CD4-positive, alpha-beta T cell (primary cell): ENCODE results near the gene B3GALT2. TPM values are rescaled to one million over a fixed set of nuclear protein-coding genes. Genes with fewer than 3 reads are reported as not detected.

Source experiments
- ATAC-seq: fragments of 200-7000 bp; cut with Tn5 transposase; one replicate; pipeline ENCODE4 v1.10.0; 2022; ENCODE audit warnings: mild to moderate bottlenecking; ENCODE audit not compliant: poor library complexity
- CTCF ChIA-PET: fragments of 350-600 bp; sonication (Branson Sonifier 250); formaldehyde crosslinking; loops from one replicate; lab custom pipeline; 2021; ENCODE audit warnings: antibody characterized with exemption, inconsistent platforms; lab: Charles Lee
- POLR2A ChIA-PET: fragments of 350-600 bp; sonication (Branson Sonifier 250); formaldehyde crosslinking; loops from one replicate; lab custom pipeline; 2021; ENCODE audit warnings: antibody characterized with exemption, inconsistent platforms; lab: Charles Lee
- DNase-seq, 14 experiments: peaks; one replicate each; pipeline ENCODE4 v3.0.0-alpha.2; 2013 to 2020; ENCODE audit warnings: mixed read lengths in 2 of 14
- H3K27ac ChIP-seq, 2 donors: one replicate each; pipeline versions ENCODE4 v1.5.1 to v1.7.0; 2013; ENCODE audit warnings: low read length in 2 of 2, low read depth in 1 of 2, mild to moderate bottlenecking in 1 of 2
- H3K27me3 ChIP-seq, 2 experiments: 1 replicate in 1 of 2; 2 replicates in 1 of 2; pipeline versions ENCODE4 v1.6.1 to v1.7.0; 2013; ENCODE audit warnings: low read length in 2 of 2, control low read depth in 1 of 2, mild to moderate bottlenecking in 1 of 2, moderate library complexity in 1 of 2; ENCODE audit not compliant: insufficient read depth in 2 of 2, control insufficient read depth in 1 of 2
- H3K36me3 ChIP-seq: one replicate; pipeline ENCODE4 v1.6.1; 2013; ENCODE audit warnings: low read length, control low read depth; ENCODE audit not compliant: insufficient read depth
- H3K4me1 ChIP-seq: one replicate; pipeline ENCODE4 v1.6.1; 2013; ENCODE audit warnings: low read length, control low read depth; ENCODE audit not compliant: insufficient read depth
- H3K4me3 ChIP-seq: one replicate; pipeline ENCODE4 v1.5.1; 2013; ENCODE audit warnings: mild to moderate bottlenecking, low read length, moderate library complexity
- H3K9me3 ChIP-seq, 2 experiments: 1 replicate in 1 of 2; 2 replicates in 1 of 2; pipeline versions ENCODE4 v1.6.1 to v1.7.0; 2013; ENCODE audit warnings: low read length in 2 of 2, mild to moderate bottlenecking in 2 of 2, control low read depth in 1 of 2, moderate library complexity in 1 of 2; ENCODE audit not compliant: control insufficient read depth in 1 of 2, insufficient read depth in 1 of 2
- H3K27ac Mint-ChIP-seq: one replicate; pipeline ENCODE4 v1.8.0; 2020; ENCODE audit warnings: mixed read lengths
- H3K27me3 Mint-ChIP-seq: one replicate; pipeline ENCODE4 v1.8.0; 2021; ENCODE audit warnings: mixed read lengths
- H3K36me3 Mint-ChIP-seq: one replicate; pipeline ENCODE4 v1.8.0; 2021; ENCODE audit warnings: low read depth, mixed read lengths
- H3K4me1 Mint-ChIP-seq: one replicate; pipeline ENCODE4 v1.8.0; 2021; ENCODE audit warnings: low read depth, mixed read lengths
- H3K4me3 Mint-ChIP-seq: one replicate; pipeline ENCODE4 v1.8.0; 2020; ENCODE audit warnings: mild to moderate bottlenecking, mixed read lengths
- H3K9me3 Mint-ChIP-seq: one replicate; pipeline ENCODE4 v1.8.0; 2020; ENCODE audit warnings: mixed read lengths
- CTCF ChIP-seq: fragments of 200-600 bp; IDR thresholded peaks from one replicate; pipeline ENCODE4 v1.8.0; 2022; ENCODE audit warnings: antibody characterized with exemption, mild to moderate bottlenecking
- intact Hi-C, 2 experiments: fragments of 100-400 bp; cut with DNase I in 1 of 2; cut with micrococcal nuclease in 1 of 2; formaldehyde crosslinking; loops; one replicate each; pipeline versions ENCODE4 v1.15.1 to v1.9.0; 2023 to 2025; cut with DNase I, micrococcal nuclease
- total RNA-seq, 174 experiments: library from RNA in 2 of 174; stranded (reverse) in 2 of 174; gene quantifications; one replicate each; pipeline ENCODE4 v1.2.3 and lab custom pipeline; 2021 to 2026

The B3GALT2 gene
- total RNA-seq, 2 experiments from 2014 or later: 0.22 to 0.25 TPM

GRCh38 chr1:193229136-193229535 is 42.7 kb upstream of the B3GALT2 start:
- H3K27me3 ChIP-seq: no peaks in the 10 kb centered on the region
- ATAC-seq (no peak), DNase-seq (no peak)
- peaks cover 34% of the 10 kb centered on the region for H3K4me1 Mint-ChIP-seq
- H3K4me3 Mint-ChIP-seq: no peak overlapping the region
- no peak overlapping the region for H3K27ac Mint-ChIP-seq
- no peak overlapping the region for H3K4me3 ChIP-seq
- H3K36me3 ChIP-seq: peaks cover 15% of the 10 kb centered on the region
- intact Hi-C loops: no loop called here
- ChIA-PET POLR2A (no interaction called here), CTCF (no interaction called here)
- H3K27me3 Mint-ChIP-seq: no peaks in the 10 kb centered on the region
- peaks cover 60% of the 10 kb centered on the region for H3K36me3 Mint-ChIP-seq
- TF ChIP-seq CTCF: no peak
- H3K9me3 Mint-ChIP-seq: peaks cover 4% of the 10 kb centered on the region
- no peaks in the 10 kb centered on the region for H3K9me3 ChIP-seq
- H3K4me1 ChIP-seq: no peaks in the 10 kb centered on the region
- no peak overlapping the region for H3K27ac ChIP-seq

- Mint-ChIP-seq H3K9me3 (peaks cover 4% of the 10 kb centered on the region), H3K4me3 (no peak overlapping the region), H3K4me1 (peaks cover 58% of the 10 kb centered on the region), H3K27ac (no peak overlapping the region), H3K27me3 (no peaks in the 10 kb centered on the region), H3K36me3 (peaks cover 80% of the 10 kb centered on the region)
- Histone ChIP-seq H3K4me3 (no peak overlapping the region), H3K27ac (no peak overlapping the region), H3K27me3 (no peaks in the 10 kb centered on the region), H3K9me3 (no peaks in the 10 kb centered on the region), H3K36me3 (peaks cover 7% of the 10 kb centered on the region), H3K4me1 (no peaks in the 10 kb centered on the region)
- ChIA-PET POLR2A (interaction anchor here (0.7 kb wide), 1 partner anchor 817 kb away, joined by 3 read pairs; no protein-coding TSS in a partner anchor), CTCF (interaction anchor here (0.7 kb wide), 1 partner anchor 1152 kb away, joined by 4 read pairs; no protein-coding TSS in a partner anchor)
- ATAC-seq: no peak
- TF ChIP-seq CTCF: no peak
- intact Hi-C loops: no loop called here
- no peak for DNase-seq
These were observed 35.7 kb upstream of the B3GALT2 start for GRCh38 chr1:193222056-193222615.

GRCh38 chr1:193221651-193222050 is 35.2 kb upstream of the B3GALT2 start:
- Histone ChIP-seq H3K4me3 (no peak overlapping the region), H3K4me1 (no peaks in the 10 kb centered on the region), H3K9me3 (no peaks in the 10 kb centered on the region), H3K36me3 (peaks cover 11% of the 10 kb centered on the region), H3K27me3 (no peaks in the 10 kb centered on the region), H3K27ac (no peak overlapping the region)
- DNase-seq (no peak), ATAC-seq (no peak)
- Mint-ChIP-seq H3K9me3 (peaks cover 4% of the 10 kb centered on the region), H3K27ac (no peak overlapping the region), H3K27me3 (no peaks in the 10 kb centered on the region), H3K4me3 (no peak overlapping the region), H3K36me3 (peaks cover 80% of the 10 kb centered on the region), H3K4me1 (peaks cover 53% of the 10 kb centered on the region)
- intact Hi-C loops: no loop called here
- ChIA-PET CTCF (no interaction called here), POLR2A (interaction anchor here (0.7 kb wide), 1 partner anchor 817 kb away, joined by 3 read pairs; no protein-coding TSS in a partner anchor)
- no peak for TF ChIP-seq CTCF
